ENCODE measurements around the gene SHOC1. TPM values are rescaled to one million over a fixed set of nuclear protein-coding genes. Genes with fewer than 3 reads are reported as not detected.

SHOC1 gene
- total and polyA plus RNA-seq, 2 of the 13 experiments (the other 11 are each of a cell fraction or from before 2014, with no cell fraction given), result not detected

GRCh38 chr9:111798786-111799185 lies 4.0 kb upstream of the SHOC1 start:
- no peak for ATAC-seq
- H3K27ac ChIP-seq (ENCODE audit: extremely low read length, insufficient read depth, low read length), result no peak overlapping the region
- H3K36me3 ChIP-seq (replicated peaks in 1 of 2; ENCODE audit: control insufficient read depth in 1 of 2, insufficient read depth in 2 of 2, low read length in 2 of 2), result no peaks in the 10 kb centered on the region
- no peaks in the 10 kb centered on the region for H3K79me2 ChIP-seq (ENCODE audit: insufficient read depth, low read length)
- H3K9me3 ChIP-seq (ENCODE audit: low read length), result no peaks in the 10 kb centered on the region
- DNase-seq (ENCODE audit: low spot score), result no peak
- no peaks in the 10 kb centered on the region for H4K20me1 ChIP-seq (ENCODE audit: insufficient read depth, low read length)
- no peak overlapping the region for H3K4me3 ChIP-seq (replicated peaks in 1 of 3; ENCODE audit: insufficient read depth in 1 of 3, low read depth in 2 of 3, low read length in 3 of 3)
- ChIA-PET POLR2A (no interaction called here), CTCF (ENCODE audit: low intra/inter-chr PET ratio, low total read pairs) (no interaction called here)
- intact Hi-C loops (cut with micrococcal nuclease; ENCODE audit: unreplicated experiment), result no loop called here
- H3K9ac ChIP-seq (ENCODE audit: insufficient read depth, low read depth, low read length), result no peak overlapping the region
- H3K4me2 ChIP-seq (ENCODE audit: low read depth, low read length), result no peak overlapping the region
- H3K27me3 ChIP-seq (ENCODE audit: control insufficient read depth in 1 of 2, insufficient read depth in 2 of 2, low read length in 2 of 2), result no peaks in the 10 kb centered on the region
- in situ Hi-C loops (cut with HindIII; ENCODE audit: extremely low pct_ligation_motif_present, low pct_unique_long_range_greater_than_20kb), result no loop called here
- BruUV-seq (replicated peaks), result no TSS peak
- FAIRE-seq, result no peak
- H2AFZ ChIP-seq (ENCODE audit: low read length), result no peak overlapping the region
- no peaks in the 10 kb centered on the region for H3K4me1 ChIP-seq (ENCODE audit: insufficient read depth, low read length)
- TF ChIP-seq ZNF781 (CRISPR knock-in tag; IDR thresholded peaks at IDR 0.05; ENCODE audit: borderline replicate concordance, not compliant biosample characterization) (no peak), REL (CRISPR knock-in tag; conservative IDR thresholded peaks at IDR 0.05) (no peak), MAFF (IDR thresholded peaks at IDR 0.05; ENCODE audit: low read depth, low read length) (no peak), ATRX (CRISPR knock-in tag; IDR thresholded peaks at IDR 0.05; ENCODE audit: borderline replicate concordance) (no peak), ZNF367 (CRISPR knock-in tag; IDR thresholded peaks at IDR 0.05; ENCODE audit: borderline replicate concordance) (no peak), TFDP1 (CRISPR knock-in tag; IDR thresholded peaks at IDR 0.05; ENCODE audit: borderline replicate concordance) (no peak), TEAD3 (CRISPR knock-in tag; optimal IDR thresholded peaks at IDR 0.05; ENCODE audit: borderline replicate concordance) (no peak), MZF1 (CRISPR knock-in tag; IDR thresholded peaks at IDR 0.05; ENCODE audit: borderline replicate concordance) (no peak), ZNF546 (CRISPR knock-in tag; conservative IDR thresholded peaks at IDR 0.05) (no peak), ZNF468 (CRISPR knock-in tag; IDR thresholded peaks at IDR 0.05) (no peak), FOXK1 (CRISPR knock-in tag; IDR thresholded peaks at IDR 0.05; ENCODE audit: borderline replicate concordance, low read depth) (no peak), ARID5B (CRISPR knock-in tag; IDR thresholded peaks at IDR 0.05) (no peak), RCOR2 (CRISPR knock-in tag; IDR thresholded peaks at IDR 0.05) (no peak)

Measured in HepG2 (cell line).